Measurements from ENCODE around the gene PMFBP1.

The PMFBP1 gene

GRCh38 chr16:72108353-72109102 lies 63.4 kb downstream of the PMFBP1 start:
- in situ Hi-C loops (cut with MboI; ENCODE audit: low sequenced_read_pairs, unreplicated experiment), result no loop called here
- no peak for DNase-seq (ENCODE audit: low spot score)
- no peak for TF ChIP-seq CTCF (IDR thresholded peaks at IDR 0.05; ENCODE audit: borderline replicate concordance, control extremely low read depth, extremely low read depth, insufficient read depth, missing control alignments)

- TF ChIP-seq CTCF (IDR thresholded peaks at IDR 0.05; ENCODE audit: borderline replicate concordance, control extremely low read depth, extremely low read depth, insufficient read depth, missing control alignments), result no peak
- DNase-seq (ENCODE audit: low spot score), result no peak
- in situ Hi-C loops (cut with MboI; ENCODE audit: low sequenced_read_pairs, unreplicated experiment), result no loop called here
These were observed 64.6 kb downstream of the PMFBP1 start for GRCh38 chr16:72107371-72107770.

GRCh38 chr16:72105978-72106377 lies 66.0 kb downstream of the PMFBP1 start:
- in situ Hi-C loops (cut with MboI; ENCODE audit: low sequenced_read_pairs, unreplicated experiment), result no loop called here

GRCh38 chr16:72104905-72105304 lies 67.0 kb downstream of the PMFBP1 start:
- TF ChIP-seq CTCF (IDR thresholded peaks at IDR 0.05; ENCODE audit: borderline replicate concordance, control extremely low read depth, extremely low read depth, insufficient read depth, missing control alignments), result no peak
- in situ Hi-C loops (cut with MboI; ENCODE audit: low sequenced_read_pairs, unreplicated experiment), result no loop called here
- no peak for DNase-seq (ENCODE audit: low spot score)

More at GRCh38 chr16:72105978-72106377, 66.0 kb downstream of the PMFBP1 start:
- no peak for TF ChIP-seq CTCF (IDR thresholded peaks at IDR 0.05; ENCODE audit: borderline replicate concordance, control extremely low read depth, extremely low read depth, insufficient read depth, missing control alignments)
- DNase-seq (ENCODE audit: low spot score), result no peak

- in situ Hi-C loops (cut with MboI; ENCODE audit: low sequenced_read_pairs, unreplicated experiment), result no loop called here
- TF ChIP-seq CTCF (IDR thresholded peaks at IDR 0.05; ENCODE audit: borderline replicate concordance, control extremely low read depth, extremely low read depth, insufficient read depth, missing control alignments), result no peak
- DNase-seq (ENCODE audit: low spot score), result no peak
These were observed 70.8 kb downstream of the PMFBP1 start for GRCh38 chr16:72101195-72101594.

GRCh38 chr16:72099377-72099818 lies 72.6 kb downstream of the PMFBP1 start:
- TF ChIP-seq CTCF (IDR thresholded peaks at IDR 0.05; ENCODE audit: borderline replicate concordance, control extremely low read depth, extremely low read depth, insufficient read depth, missing control alignments), result peak; percentile 47
- DNase-seq (ENCODE audit: low spot score), result peak; percentile 73
- in situ Hi-C loops (cut with MboI; ENCODE audit: low sequenced_read_pairs, unreplicated experiment), result no loop called here

All from GM13976 (cell line).